Measurements from ENCODE around the gene MED15. TPM values are rescaled to one million over a fixed set of nuclear protein-coding genes. Genes with fewer than 3 reads are reported as not detected.
"Not testable (repeated sequence)": the region's sequence is repeated elsewhere in the genome, so short reads cannot be mapped to it uniquely, and the experiment has no call there.

The MED15 gene
- total RNA-seq, 4 donors from 2014 or later: 16.5 to 110 (median 38.6) TPM

DNA sequence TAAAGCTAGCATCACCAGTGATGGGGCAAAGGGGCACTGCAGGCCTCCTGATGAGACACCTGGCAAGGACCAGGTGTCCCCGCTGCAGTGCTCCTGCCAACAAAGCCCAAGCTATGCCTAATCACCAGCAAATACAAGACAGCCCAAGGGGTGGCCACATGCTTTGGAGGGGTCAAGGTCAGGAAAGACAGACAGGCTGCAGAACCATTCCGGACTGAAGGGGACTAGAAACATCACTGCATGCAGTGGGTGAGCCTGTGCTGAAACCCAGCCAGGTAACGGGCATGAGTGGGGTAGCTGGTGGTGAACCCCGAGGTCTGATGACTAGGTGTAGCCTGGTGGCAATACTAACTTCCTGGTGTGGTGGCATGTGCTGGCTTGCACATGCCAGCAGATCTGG, 111.1 kb downstream of the MED15 start:
- intact Hi-C loops (cut with DNase I; ENCODE audit: low total_unique reads): no loop called here
- no peak overlapping the region for H3K27ac ChIP-seq
- DNase-seq: no peak
- H3K27me3 ChIP-seq: no peaks in the 10 kb centered on the region
- H3K4me3 ChIP-seq: no peak overlapping the region
- no peaks in the 10 kb centered on the region for H3K36me3 ChIP-seq
- H3K4me1 ChIP-seq: no peaks in the 10 kb centered on the region
- TF ChIP-seq, protein P1, sequence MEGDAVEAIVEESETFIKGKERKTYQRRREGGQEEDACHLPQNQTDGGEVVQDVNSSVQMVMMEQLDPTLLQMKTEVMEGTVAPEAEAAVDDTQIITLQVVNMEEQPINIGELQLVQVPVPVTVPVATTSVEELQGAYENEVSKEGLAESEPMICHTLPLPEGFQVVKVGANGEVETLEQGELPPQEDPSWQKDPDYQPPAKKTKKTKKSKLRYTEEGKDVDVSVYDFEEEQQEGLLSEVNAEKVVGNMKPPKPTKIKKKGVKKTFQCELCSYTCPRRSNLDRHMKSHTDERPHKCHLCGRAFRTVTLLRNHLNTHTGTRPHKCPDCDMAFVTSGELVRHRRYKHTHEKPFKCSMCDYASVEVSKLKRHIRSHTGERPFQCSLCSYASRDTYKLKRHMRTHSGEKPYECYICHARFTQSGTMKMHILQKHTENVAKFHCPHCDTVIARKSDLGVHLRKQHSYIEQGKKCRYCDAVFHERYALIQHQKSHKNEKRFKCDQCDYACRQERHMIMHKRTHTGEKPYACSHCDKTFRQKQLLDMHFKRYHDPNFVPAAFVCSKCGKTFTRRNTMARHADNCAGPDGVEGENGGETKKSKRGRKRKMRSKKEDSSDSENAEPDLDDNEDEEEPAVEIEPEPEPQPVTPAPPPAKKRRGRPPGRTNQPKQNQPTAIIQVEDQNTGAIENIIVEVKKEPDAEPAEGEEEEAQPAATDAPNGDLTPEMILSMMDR (IDR thresholded peaks at IDR 0.05): no peak
- TF ChIP-seq POLR2A (IDR thresholded peaks at IDR 0.05): no peak
- no peaks in the 10 kb centered on the region for H3K9me3 ChIP-seq

GRCh38 chr22:20619045-20619892, 111.9 kb downstream of the MED15 start:
- intact Hi-C loops (cut with DNase I; ENCODE audit: low total_unique reads): no loop called here
- Histone ChIP-seq H3K9me3 (no peaks in the 10 kb centered on the region), H3K27me3 (no peaks in the 10 kb centered on the region), H3K27ac (no peak overlapping the region), H3K36me3 (no peaks in the 10 kb centered on the region), H3K4me1 (no peaks in the 10 kb centered on the region), H3K4me3 (no peak overlapping the region)
- TF ChIP-seq, protein P1 (IDR thresholded peaks at IDR 0.05): no peak
- TF ChIP-seq POLR2A (IDR thresholded peaks at IDR 0.05): no peak
- no peak for DNase-seq

DNA sequence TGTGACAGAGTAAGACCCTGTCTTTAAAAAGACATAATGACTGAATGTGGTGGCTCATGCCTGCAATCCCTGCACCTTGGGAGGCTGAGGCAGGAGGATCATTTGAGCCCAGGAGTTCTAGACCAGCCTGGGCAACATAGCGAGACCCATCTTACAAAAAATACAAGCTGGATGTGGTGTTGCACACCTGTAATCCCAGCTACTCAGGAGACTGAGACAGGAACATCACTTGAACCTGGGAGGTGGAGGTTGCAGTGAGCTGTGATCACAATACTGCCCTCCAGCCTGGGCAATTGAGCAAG, 112.4 kb downstream of the MED15 start:
- intact Hi-C loops (cut with DNase I; ENCODE audit: low total_unique reads); H3K4me1 ChIP-seq; H3K27me3 ChIP-seq; H3K4me3 ChIP-seq; H3K27ac ChIP-seq; H3K9me3 ChIP-seq; DNase-seq; H3K36me3 ChIP-seq: not testable (repeated sequence)

DNA sequence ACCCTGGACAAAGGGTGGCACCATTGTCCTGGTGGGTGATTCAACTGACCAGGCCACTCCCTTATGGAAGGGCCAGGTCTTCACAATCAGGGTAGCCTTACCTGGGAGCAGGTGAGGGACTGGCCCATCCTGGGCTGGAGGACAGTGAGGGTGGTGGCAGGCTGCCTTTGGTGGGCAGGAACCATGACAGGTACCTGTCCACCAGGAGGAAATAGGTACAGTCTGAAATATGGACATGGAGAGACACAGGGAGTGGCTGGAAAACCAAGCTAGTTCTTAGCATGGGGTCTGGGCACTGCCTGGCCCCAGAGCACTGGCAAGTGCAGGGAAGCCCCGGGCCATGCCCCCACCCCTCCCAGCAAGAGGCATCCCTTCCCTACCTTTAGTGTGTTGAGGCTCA, 113.8 kb downstream of the MED15 start:
- intact Hi-C loops (cut with DNase I; ENCODE audit: low total_unique reads): no loop called here
- Histone ChIP-seq H3K27me3 (no peaks in the 10 kb centered on the region), H3K27ac (no peak overlapping the region), H3K4me3 (no peak overlapping the region), H3K9me3 (no peaks in the 10 kb centered on the region), H3K36me3 (no peaks in the 10 kb centered on the region), H3K4me1 (no peaks in the 10 kb centered on the region)
- TF ChIP-seq POLR2A (IDR thresholded peaks at IDR 0.05): no peak
- TF ChIP-seq, protein P1 (IDR thresholded peaks at IDR 0.05): no peak
- DNase-seq: no peak

DNA sequence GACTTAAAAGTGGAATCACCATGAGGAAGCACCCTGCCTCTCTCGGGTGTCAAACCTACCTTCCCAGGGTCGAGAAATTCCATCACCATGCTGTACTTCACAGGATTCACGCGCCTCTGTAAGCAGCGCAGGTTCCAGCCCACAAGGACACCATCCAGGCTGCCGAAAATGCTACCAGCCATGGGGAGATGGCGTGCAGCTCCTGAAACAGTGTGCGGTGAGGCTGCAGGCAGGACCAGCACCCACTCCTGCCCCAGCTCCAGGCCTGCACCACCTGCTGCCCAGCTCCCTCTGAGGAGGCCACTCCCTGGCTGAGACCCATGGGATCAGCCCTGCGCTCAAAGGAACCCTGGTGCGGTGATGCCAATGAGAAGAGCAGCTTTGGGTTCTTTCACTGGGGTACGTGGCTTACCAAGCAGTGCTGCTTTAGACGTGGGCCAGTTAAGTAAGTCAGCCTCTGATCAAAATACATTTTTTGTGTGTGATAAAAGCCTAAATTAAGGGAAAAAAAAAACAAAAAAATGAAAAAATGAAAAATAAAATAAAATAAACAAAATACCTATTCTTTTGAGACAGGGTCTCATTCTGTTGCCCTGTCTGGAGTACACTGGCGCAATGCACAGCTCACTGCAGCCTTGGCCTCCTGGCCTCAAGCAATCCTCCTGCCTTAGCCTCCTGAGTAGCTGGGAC, 115.4 kb downstream of the MED15 start:
- TF ChIP-seq, protein P1 (IDR thresholded peaks at IDR 0.05): no peak
- TF ChIP-seq POLR2A (IDR thresholded peaks at IDR 0.05): no peak
- Histone ChIP-seq H3K27ac (no peak overlapping the region), H3K4me1 (no peaks in the 10 kb centered on the region), H3K27me3 (no peaks in the 10 kb centered on the region), H3K4me3 (no peak overlapping the region), H3K36me3 (no peaks in the 10 kb centered on the region), H3K9me3 (no peaks in the 10 kb centered on the region)
- no peak for DNase-seq
- intact Hi-C loops (cut with DNase I; ENCODE audit: low total_unique reads): no loop called here

All from uterus (tissue), 4 donors.